Loucy (cell line): ENCODE measurements around the gene ZCCHC4.

Experiments used
- EZH2phosphoT487 ChIP-seq: fragments of 200-600 bp; IDR thresholded peaks from 2 replicates; pipeline ENCODE4 v1.6.1; 2018; ENCODE audit warnings: antibody characterized with exemption, mild to moderate bottlenecking, moderate library complexity, borderline replicate concordance
- TF ChIP-seq, protein P1 (sequence below): fragments of 200-600 bp; sonication (generic); conservative IDR thresholded peaks from 2 replicates; pipeline ENCODE4 v1.5.1; 2014; ENCODE audit warnings: mild to moderate bottlenecking, antibody characterized with exemption, low read length

DNA sequence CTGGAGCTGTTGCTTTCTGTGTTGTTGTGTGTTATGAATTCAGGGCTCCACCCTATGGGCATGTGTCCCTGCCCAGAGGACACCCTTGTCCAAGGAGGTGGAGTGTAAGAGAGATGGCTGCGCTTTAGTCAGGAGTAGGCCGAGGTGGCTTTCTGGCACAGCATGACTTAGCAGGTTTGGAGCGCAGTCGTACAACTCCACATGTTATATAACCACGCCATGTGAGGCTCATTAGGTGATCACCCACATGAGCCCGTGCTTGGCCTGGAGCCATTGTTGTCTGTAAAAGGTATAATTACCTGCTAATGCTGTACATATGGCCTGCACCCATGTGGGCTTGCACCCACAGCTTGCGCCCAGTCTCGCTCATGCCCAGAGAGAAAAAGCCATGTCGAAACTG lies 48.7 kb downstream of the ZCCHC4 start:
- no peak for TF ChIP-seq EZH2phosphoT487
- TF ChIP-seq, protein P1, sequence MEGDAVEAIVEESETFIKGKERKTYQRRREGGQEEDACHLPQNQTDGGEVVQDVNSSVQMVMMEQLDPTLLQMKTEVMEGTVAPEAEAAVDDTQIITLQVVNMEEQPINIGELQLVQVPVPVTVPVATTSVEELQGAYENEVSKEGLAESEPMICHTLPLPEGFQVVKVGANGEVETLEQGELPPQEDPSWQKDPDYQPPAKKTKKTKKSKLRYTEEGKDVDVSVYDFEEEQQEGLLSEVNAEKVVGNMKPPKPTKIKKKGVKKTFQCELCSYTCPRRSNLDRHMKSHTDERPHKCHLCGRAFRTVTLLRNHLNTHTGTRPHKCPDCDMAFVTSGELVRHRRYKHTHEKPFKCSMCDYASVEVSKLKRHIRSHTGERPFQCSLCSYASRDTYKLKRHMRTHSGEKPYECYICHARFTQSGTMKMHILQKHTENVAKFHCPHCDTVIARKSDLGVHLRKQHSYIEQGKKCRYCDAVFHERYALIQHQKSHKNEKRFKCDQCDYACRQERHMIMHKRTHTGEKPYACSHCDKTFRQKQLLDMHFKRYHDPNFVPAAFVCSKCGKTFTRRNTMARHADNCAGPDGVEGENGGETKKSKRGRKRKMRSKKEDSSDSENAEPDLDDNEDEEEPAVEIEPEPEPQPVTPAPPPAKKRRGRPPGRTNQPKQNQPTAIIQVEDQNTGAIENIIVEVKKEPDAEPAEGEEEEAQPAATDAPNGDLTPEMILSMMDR, result no peak
